ENCODE data around the gene TIMELESS. TPM values are rescaled to one million over a fixed set of nuclear protein-coding genes. Genes with fewer than 3 reads are reported as not detected.

TIMELESS gene
- total and polyA plus RNA-seq, 2 experiments from 2014 or later, result 28.7 to 54.8 TPM

DNA sequence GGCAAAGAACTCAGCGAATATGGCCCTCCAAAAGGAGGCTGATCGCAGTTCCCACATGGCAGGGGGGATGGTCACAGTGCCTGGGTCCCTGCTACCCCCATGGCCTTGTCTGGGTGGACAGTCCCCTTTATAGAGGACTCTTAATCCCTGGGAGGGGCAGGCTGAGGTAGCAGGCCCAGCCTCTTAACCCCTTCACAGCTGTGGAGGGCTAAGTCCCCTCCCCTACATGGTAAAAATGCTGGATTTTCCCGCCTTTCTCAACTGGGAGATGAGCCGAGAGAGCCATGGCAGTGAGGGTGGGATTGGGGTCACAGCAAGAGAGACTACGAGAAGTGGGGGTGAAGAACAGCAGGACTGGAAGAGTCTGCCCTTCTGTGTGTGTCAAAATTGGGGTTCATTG, 5.3 kb upstream of the TIMELESS start, which contains the start of gene MIP:
Gene MIP, minus strand, starts transcription at position 101 of the 400 bp plus-strand sequence. Its CDS starts 44 bp downstream, at position 57.
- Mint-ChIP-seq H3K4me3 (no peak within 1 kb of the TSS), H3K4me1 (peaks cover 28% of the 10 kb centered on the region), H3K27me3 (ENCODE audit: insufficient read depth, low read depth, poor library complexity) (peaks cover 14% of the 10 kb centered on the region), H3K9me3 (no peaks in the 10 kb centered on the region), H3K27ac (no peak within 1 kb of the TSS), H3K36me3 (ENCODE audit: low read depth) (no peaks in the 10 kb centered on the region; the same call in 2 of the 3 replicates)
- H3K27ac ChIP-seq (ENCODE audit: low read depth), result no peak within 1 kb of the TSS
- no peaks in the 10 kb centered on the region for H3K9me2 ChIP-seq (ENCODE audit: insufficient read depth)
- no peak within 1 kb of the TSS for H3K4me2 ChIP-seq
- H3K79me2 ChIP-seq (replicated peaks; ENCODE audit: insufficient read depth), result no peaks in the 10 kb centered on the region
- TF ChIP-seq ZNF462 (CRISPR knock-in tag; IDR thresholded peaks at IDR 0.05) (no peak), REST (IDR thresholded peaks at IDR 0.05; ENCODE audit: unreplicated experiment) (no peak), JUNB (IDR thresholded peaks at IDR 0.05; ENCODE audit: unreplicated experiment) (no peak), ZNF331 (CRISPR knock-in tag; IDR thresholded peaks at IDR 0.05; ENCODE audit: low read depth) (no peak), NANOG (IDR thresholded peaks at IDR 0.05; ENCODE audit: borderline replicate concordance) (no peak), EZH2 (IDR thresholded peaks at IDR 0.05; ENCODE audit: low read depth, unreplicated experiment) (no peak), STAT1 (IDR thresholded peaks at IDR 0.05; ENCODE audit: unreplicated experiment) (no peak), CREB1 (CRISPR knock-in tag; IDR thresholded peaks at IDR 0.05; ENCODE audit: low read depth) (no peak), POLR2AphosphoS5 (IDR thresholded peaks at IDR 0.05; ENCODE audit: low read depth) (no peak), ZNF114 (CRISPR knock-in tag; IDR thresholded peaks at IDR 0.05) (no peak), EZH2phosphoT487 (IDR thresholded peaks at IDR 0.05; ENCODE audit: unreplicated experiment) (no peak)
- TF ChIP-seq, protein P1, sequence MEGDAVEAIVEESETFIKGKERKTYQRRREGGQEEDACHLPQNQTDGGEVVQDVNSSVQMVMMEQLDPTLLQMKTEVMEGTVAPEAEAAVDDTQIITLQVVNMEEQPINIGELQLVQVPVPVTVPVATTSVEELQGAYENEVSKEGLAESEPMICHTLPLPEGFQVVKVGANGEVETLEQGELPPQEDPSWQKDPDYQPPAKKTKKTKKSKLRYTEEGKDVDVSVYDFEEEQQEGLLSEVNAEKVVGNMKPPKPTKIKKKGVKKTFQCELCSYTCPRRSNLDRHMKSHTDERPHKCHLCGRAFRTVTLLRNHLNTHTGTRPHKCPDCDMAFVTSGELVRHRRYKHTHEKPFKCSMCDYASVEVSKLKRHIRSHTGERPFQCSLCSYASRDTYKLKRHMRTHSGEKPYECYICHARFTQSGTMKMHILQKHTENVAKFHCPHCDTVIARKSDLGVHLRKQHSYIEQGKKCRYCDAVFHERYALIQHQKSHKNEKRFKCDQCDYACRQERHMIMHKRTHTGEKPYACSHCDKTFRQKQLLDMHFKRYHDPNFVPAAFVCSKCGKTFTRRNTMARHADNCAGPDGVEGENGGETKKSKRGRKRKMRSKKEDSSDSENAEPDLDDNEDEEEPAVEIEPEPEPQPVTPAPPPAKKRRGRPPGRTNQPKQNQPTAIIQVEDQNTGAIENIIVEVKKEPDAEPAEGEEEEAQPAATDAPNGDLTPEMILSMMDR (conservative IDR thresholded peaks at IDR 0.05; ENCODE audit: low read depth in 2 of 2), result no peak
- TF ChIP-seq, protein P2, sequence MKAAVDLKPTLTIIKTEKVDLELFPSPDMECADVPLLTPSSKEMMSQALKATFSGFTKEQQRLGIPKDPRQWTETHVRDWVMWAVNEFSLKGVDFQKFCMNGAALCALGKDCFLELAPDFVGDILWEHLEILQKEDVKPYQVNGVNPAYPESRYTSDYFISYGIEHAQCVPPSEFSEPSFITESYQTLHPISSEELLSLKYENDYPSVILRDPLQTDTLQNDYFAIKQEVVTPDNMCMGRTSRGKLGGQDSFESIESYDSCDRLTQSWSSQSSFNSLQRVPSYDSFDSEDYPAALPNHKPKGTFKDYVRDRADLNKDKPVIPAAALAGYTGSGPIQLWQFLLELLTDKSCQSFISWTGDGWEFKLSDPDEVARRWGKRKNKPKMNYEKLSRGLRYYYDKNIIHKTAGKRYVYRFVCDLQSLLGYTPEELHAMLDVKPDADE (IDR thresholded peaks at IDR 0.05), result no peak
- no peaks in the 10 kb centered on the region; the same call in 1 of the 2 replicates for H3F3A ChIP-seq (replicated peaks; ENCODE audit: low read depth)
- H4K20me1 ChIP-seq (replicated peaks; ENCODE audit: insufficient read depth), result no peaks in the 10 kb centered on the region
- no peak within 1 kb of the TSS for H3K4me3 ChIP-seq
- DNase-seq (ENCODE audit: low spot score) (no peak), ATAC-seq (no peak)
- H3K27me3 ChIP-seq (ENCODE audit: insufficient read depth), result no peaks in the 10 kb centered on the region
- H3K4me1 ChIP-seq (ENCODE audit: insufficient read depth), result peaks cover 17% of the 10 kb centered on the region
- H3K36me3 ChIP-seq (ENCODE audit: insufficient read depth), result no peaks in the 10 kb centered on the region
- H2AFZ ChIP-seq, result peak within 1 kb of the TSS; percentile 66; the same call in 1 of the 2 replicates

Measured in GM23338 (cell line).